ENCODE data around the gene SDK1.

SDK1 gene

GRCh38 chr7:4138866-4139265, 837.8 kb downstream of the SDK1 start:
- TF ChIP-seq, protein P1, sequence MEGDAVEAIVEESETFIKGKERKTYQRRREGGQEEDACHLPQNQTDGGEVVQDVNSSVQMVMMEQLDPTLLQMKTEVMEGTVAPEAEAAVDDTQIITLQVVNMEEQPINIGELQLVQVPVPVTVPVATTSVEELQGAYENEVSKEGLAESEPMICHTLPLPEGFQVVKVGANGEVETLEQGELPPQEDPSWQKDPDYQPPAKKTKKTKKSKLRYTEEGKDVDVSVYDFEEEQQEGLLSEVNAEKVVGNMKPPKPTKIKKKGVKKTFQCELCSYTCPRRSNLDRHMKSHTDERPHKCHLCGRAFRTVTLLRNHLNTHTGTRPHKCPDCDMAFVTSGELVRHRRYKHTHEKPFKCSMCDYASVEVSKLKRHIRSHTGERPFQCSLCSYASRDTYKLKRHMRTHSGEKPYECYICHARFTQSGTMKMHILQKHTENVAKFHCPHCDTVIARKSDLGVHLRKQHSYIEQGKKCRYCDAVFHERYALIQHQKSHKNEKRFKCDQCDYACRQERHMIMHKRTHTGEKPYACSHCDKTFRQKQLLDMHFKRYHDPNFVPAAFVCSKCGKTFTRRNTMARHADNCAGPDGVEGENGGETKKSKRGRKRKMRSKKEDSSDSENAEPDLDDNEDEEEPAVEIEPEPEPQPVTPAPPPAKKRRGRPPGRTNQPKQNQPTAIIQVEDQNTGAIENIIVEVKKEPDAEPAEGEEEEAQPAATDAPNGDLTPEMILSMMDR (IDR thresholded peaks at IDR 0.05), result no peak
- Histone ChIP-seq H3K4me3 (no peak overlapping the region), H3K27ac (no peak overlapping the region)
- DNase-seq (ENCODE audit: low spot score), result no peak

DNA sequence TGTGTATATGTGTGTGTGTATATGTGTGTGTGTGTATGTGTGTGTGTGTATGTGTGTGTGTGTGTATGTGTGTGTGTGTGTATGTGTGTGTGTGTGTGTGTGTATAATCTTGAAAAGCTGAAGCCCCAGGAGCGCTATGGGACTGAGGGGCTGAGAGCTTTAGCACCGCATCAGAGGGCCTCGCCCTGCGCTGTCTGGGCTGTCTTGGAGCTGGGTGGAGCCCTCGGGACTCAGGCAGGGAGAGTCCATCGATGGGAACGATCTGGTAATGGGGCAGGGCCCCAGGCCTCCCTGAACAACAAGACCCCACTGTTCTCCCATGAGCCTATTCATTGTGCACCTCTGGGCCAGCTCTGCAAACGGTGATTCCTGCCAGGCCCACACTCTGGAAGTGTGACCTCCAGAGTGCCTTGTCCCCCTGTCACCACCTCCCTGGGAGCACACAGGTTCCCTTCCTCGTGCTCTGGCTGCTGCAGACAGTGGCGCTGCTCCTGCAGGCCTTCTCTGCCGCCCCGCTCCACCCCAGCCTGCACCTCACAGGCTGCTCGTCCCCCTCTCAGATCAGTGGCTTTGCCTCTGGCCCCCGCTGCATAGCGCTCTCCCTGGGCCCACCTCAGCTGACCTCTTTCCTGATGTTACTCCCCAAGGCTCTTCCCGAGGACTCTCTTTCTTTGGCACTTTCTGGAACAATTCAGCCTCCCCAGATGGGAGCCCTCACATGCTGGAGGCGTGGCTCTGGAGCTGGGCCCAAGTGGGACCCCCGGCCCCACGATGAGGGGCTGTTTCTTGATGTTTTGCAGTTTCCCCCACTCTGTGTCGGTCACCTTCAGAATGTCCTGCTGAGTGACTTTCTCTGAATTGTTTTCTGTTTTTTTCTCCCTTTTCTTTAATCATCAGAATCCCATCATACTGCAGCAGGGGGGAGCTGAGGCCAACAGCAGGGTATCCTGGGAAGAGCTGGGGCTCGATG, 838.9 kb downstream of the SDK1 start:
- Histone ChIP-seq H3K27ac (no peak overlapping the region), H3K4me3 (no peak overlapping the region)
- TF ChIP-seq, protein P1 (IDR thresholded peaks at IDR 0.05), result no peak
- DNase-seq (ENCODE audit: low spot score), result no peak

- no peak overlapping the region for H3K4me3 ChIP-seq
- no peak overlapping the region for H3K27ac ChIP-seq
- DNase-seq (ENCODE audit: low spot score), result no peak
- TF ChIP-seq, protein P1 (IDR thresholded peaks at IDR 0.05), result no peak
Measured at GRCh38 chr7:4140933-4141332, 839.9 kb downstream of the SDK1 start.

DNA sequence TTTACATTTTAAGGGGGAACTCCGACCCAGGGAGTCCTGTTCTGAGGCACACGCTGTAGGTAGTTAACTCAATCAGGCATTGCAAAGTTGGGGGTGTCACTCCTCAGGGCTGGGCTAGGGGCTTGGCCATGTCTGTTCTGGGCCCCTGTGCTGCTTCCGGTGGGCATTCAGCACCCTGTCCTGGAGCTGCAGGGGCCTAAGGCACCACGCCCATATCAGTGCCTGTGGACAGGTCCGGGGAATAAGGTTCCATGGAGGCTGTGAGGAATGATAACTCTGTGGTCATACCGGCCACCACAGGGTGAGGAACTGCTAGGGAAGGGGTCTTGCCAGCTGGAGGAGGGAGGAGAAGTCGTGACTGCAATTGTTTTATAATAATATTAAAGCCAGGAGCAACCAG, 842.0 kb downstream of the SDK1 start:
- H3K4me3 ChIP-seq, result no peak overlapping the region
- H3K27ac ChIP-seq, result no peak overlapping the region
- TF ChIP-seq, protein P1 (IDR thresholded peaks at IDR 0.05), result no peak
- no peak for DNase-seq (ENCODE audit: low spot score)

- no peak for DNase-seq (ENCODE audit: low spot score)
- no peak overlapping the region for H3K27ac ChIP-seq
Measured at GRCh38 chr7:4143511-4144171, 842.6 kb downstream of the SDK1 start.

GRCh38 chr7:4144172-4144701, 843.2 kb downstream of the SDK1 start:
- Histone ChIP-seq H3K4me3 (peak overlapping the region; percentile 53), H3K27ac (no peak overlapping the region)
- no peak for DNase-seq (ENCODE audit: low spot score)
- TF ChIP-seq, protein P1 (IDR thresholded peaks at IDR 0.05), result no peak

More at GRCh38 chr7:4143511-4144171, 842.6 kb downstream of the SDK1 start:
- no peak overlapping the region for H3K4me3 ChIP-seq
- TF ChIP-seq, protein P1 (IDR thresholded peaks at IDR 0.05), result no peak
